HAP-1 (cell line): ENCODE results near the gene ETFA.

Experiments
- DNase-seq, 2 experiments: peaks; one replicate each; pipeline ENCODE4 v3.0.0-alpha.2; 2016 to 2020; ENCODE audit warnings: low spot score in 2 of 2
- H3K27me3 ChIP-seq: fragments of 250-450 bp; sonication (Bioruptor Pico); 2 replicates; pipeline ENCODE4 v1.5.1; 2020; ENCODE audit warnings: low read depth, mild to moderate bottlenecking, moderate library complexity
- H3K36me3 ChIP-seq: fragments of 250-450 bp; sonication (Bioruptor Pico); replicated peaks from 2 replicates; pipeline ENCODE4 v1.5.1; 2020; ENCODE audit warnings: mild to moderate bottlenecking
- H3K4me1 ChIP-seq: fragments of 250-450 bp; sonication (Bioruptor Pico); 2 replicates; pipeline ENCODE4 v1.5.1; 2020; ENCODE audit warnings: mild to moderate bottlenecking
- H3K4me3 ChIP-seq: fragments of 250-450 bp; sonication (Bioruptor Pico); 2 replicates; pipeline ENCODE4 v1.5.1; 2020; ENCODE audit warnings: mild to moderate bottlenecking, moderate library complexity
- H3K9me3 ChIP-seq: fragments of 250-450 bp; sonication (Bioruptor Pico); 2 replicates; pipeline ENCODE4 v1.5.1; 2020; ENCODE audit warnings: mild to moderate bottlenecking, moderate library complexity
- in situ Hi-C: fragments of 300-500 bp; cut with MboI; formaldehyde crosslinking; loops from 3 replicates; pipeline ENCODE4 v1.14.3; 2020; ENCODE audit warnings: low sequenced_read_pairs, inconsistent platforms, mixed read lengths

The ETFA gene

GRCh38 chr15:76311100-76311953 lies at the start of gene ETFA:
TSS of gene ETFA (minus strand) at chr15:76311469. CDS start at chr15:76311388, 81 bp downstream.
- DNase-seq: peak; percentile 100
- Histone ChIP-seq H3K9me3 (no peaks in the 10 kb centered on the region), H3K36me3 (peaks cover 3% of the 10 kb centered on the region; the same call in 1 of the 2 replicates), H3K4me3 (peak within 1 kb of the TSS; percentile 95), H3K27me3 (no peaks in the 10 kb centered on the region), H3K4me1 (peaks cover 15% of the 10 kb centered on the region)
- in situ Hi-C loops: no loop called here

GRCh38 chr15:76360416-76360815 lies 49.1 kb upstream of the ETFA start:
- peaks cover 8% of the 10 kb centered on the region for H3K4me1 ChIP-seq
- H3K27me3 ChIP-seq: no peaks in the 10 kb centered on the region
- H3K36me3 ChIP-seq: no peaks in the 10 kb centered on the region
- no peak for DNase-seq
- H3K9me3 ChIP-seq: no peaks in the 10 kb centered on the region
- in situ Hi-C loops: no loop called here
- H3K4me3 ChIP-seq: no peak overlapping the region

GRCh38 chr15:76359152-76359551 lies 47.9 kb upstream of the ETFA start:
- no peaks in the 10 kb centered on the region for H3K36me3 ChIP-seq
- DNase-seq: no peak
- H3K9me3 ChIP-seq: no peaks in the 10 kb centered on the region
- H3K4me3 ChIP-seq: no peak overlapping the region
- no peaks in the 10 kb centered on the region for H3K27me3 ChIP-seq
- in situ Hi-C loops: no loop called here
- peaks cover 20% of the 10 kb centered on the region for H3K4me1 ChIP-seq

GRCh38 chr15:76358453-76358852 lies 47.2 kb upstream of the ETFA start:
- Histone ChIP-seq H3K4me3 (no peak overlapping the region), H3K36me3 (no peaks in the 10 kb centered on the region), H3K4me1 (peaks cover 21% of the 10 kb centered on the region), H3K9me3 (no peaks in the 10 kb centered on the region), H3K27me3 (no peaks in the 10 kb centered on the region)
- DNase-seq: no peak
- in situ Hi-C loops: no loop called here

- DNase-seq: peak in 1 of 2 experiments; percentile 99
These were observed 43.7 kb upstream of the ETFA start for GRCh38 chr15:76354823-76355440.

GRCh38 chr15:76353903-76354302 lies 42.6 kb upstream of the ETFA start:
- in situ Hi-C loops: no loop called here
- Histone ChIP-seq H3K9me3 (no peaks in the 10 kb centered on the region), H3K27me3 (no peaks in the 10 kb centered on the region), H3K36me3 (no peaks in the 10 kb centered on the region), H3K4me1 (peaks cover 24% of the 10 kb centered on the region), H3K4me3 (no peak overlapping the region)
- DNase-seq: no peak

More at GRCh38 chr15:76354823-76355440, 43.7 kb upstream of the ETFA start:
- Histone ChIP-seq H3K27me3 (no peaks in the 10 kb centered on the region), H3K4me3 (no peak overlapping the region), H3K9me3 (no peaks in the 10 kb centered on the region), H3K4me1 (peaks cover 21% of the 10 kb centered on the region), H3K36me3 (no peaks in the 10 kb centered on the region)
- in situ Hi-C loops: no loop called here

- in situ Hi-C loops: no loop called here
These were observed 41.8 kb upstream of the ETFA start for GRCh38 chr15:76353023-76353577.

GRCh38 chr15:76349301-76350070 lies 38.2 kb upstream of the ETFA start:
- Histone ChIP-seq H3K9me3 (no peaks in the 10 kb centered on the region), H3K36me3 (peaks cover 11% of the 10 kb centered on the region), H3K4me1 (peaks cover 17% of the 10 kb centered on the region), H3K27me3 (no peaks in the 10 kb centered on the region), H3K4me3 (no peak overlapping the region)
- no peak for DNase-seq
- in situ Hi-C loops: no loop called here

More at GRCh38 chr15:76353023-76353577, 41.8 kb upstream of the ETFA start:
- no peak for DNase-seq
- H3K4me1 ChIP-seq: peaks cover 24% of the 10 kb centered on the region
- no peaks in the 10 kb centered on the region for H3K9me3 ChIP-seq
- H3K36me3 ChIP-seq: no peaks in the 10 kb centered on the region
- H3K4me3 ChIP-seq: no peak overlapping the region
- no peaks in the 10 kb centered on the region for H3K27me3 ChIP-seq

GRCh38 chr15:76347482-76348055 lies 36.3 kb upstream of the ETFA start:
- no peak overlapping the region for H3K4me3 ChIP-seq

GRCh38 chr15:76346669-76347481 lies 35.6 kb upstream of the ETFA start:
- Histone ChIP-seq H3K4me3 (no peak overlapping the region), H3K9me3 (no peaks in the 10 kb centered on the region), H3K27me3 (no peaks in the 10 kb centered on the region), H3K4me1 (peaks cover 15% of the 10 kb centered on the region), H3K36me3 (peaks cover 27% of the 10 kb centered on the region)
- DNase-seq: no peak
- in situ Hi-C loops: no loop called here

More at GRCh38 chr15:76347482-76348055, 36.3 kb upstream of the ETFA start:
- no peak for DNase-seq
- in situ Hi-C loops: no loop called here
- no peaks in the 10 kb centered on the region for H3K27me3 ChIP-seq
- H3K4me1 ChIP-seq: peaks cover 15% of the 10 kb centered on the region
- peaks cover 23% of the 10 kb centered on the region for H3K36me3 ChIP-seq
- no peaks in the 10 kb centered on the region for H3K9me3 ChIP-seq

GRCh38 chr15:76345880-76346668 lies 34.8 kb upstream of the ETFA start:
- no peak overlapping the region for H3K4me3 ChIP-seq
- no peaks in the 10 kb centered on the region for H3K27me3 ChIP-seq
- peaks cover 33% of the 10 kb centered on the region for H3K36me3 ChIP-seq
- no peak for DNase-seq
- peaks cover 15% of the 10 kb centered on the region for H3K4me1 ChIP-seq
- no peaks in the 10 kb centered on the region for H3K9me3 ChIP-seq
- in situ Hi-C loops: no loop called here

GRCh38 chr15:76345583-76345879 lies 34.3 kb upstream of the ETFA start:
- Histone ChIP-seq H3K36me3 (peaks cover 39% of the 10 kb centered on the region), H3K9me3 (no peaks in the 10 kb centered on the region), H3K4me1 (peaks cover 15% of the 10 kb centered on the region), H3K27me3 (no peaks in the 10 kb centered on the region), H3K4me3 (no peak overlapping the region)
- DNase-seq: no peak
- in situ Hi-C loops: no loop called here
